ENCODE results near the gene ZNF521. TPM values are rescaled to one million over a fixed set of nuclear protein-coding genes. Genes with fewer than 3 reads are reported as not detected.
"Not testable (repeated sequence)": the region's sequence is repeated elsewhere in the genome, so short reads cannot be mapped to it uniquely, and the experiment has no call there.

The ZNF521 gene
- total RNA-seq, 1 donor from 2014 or later: 8.4 TPM

DNA sequence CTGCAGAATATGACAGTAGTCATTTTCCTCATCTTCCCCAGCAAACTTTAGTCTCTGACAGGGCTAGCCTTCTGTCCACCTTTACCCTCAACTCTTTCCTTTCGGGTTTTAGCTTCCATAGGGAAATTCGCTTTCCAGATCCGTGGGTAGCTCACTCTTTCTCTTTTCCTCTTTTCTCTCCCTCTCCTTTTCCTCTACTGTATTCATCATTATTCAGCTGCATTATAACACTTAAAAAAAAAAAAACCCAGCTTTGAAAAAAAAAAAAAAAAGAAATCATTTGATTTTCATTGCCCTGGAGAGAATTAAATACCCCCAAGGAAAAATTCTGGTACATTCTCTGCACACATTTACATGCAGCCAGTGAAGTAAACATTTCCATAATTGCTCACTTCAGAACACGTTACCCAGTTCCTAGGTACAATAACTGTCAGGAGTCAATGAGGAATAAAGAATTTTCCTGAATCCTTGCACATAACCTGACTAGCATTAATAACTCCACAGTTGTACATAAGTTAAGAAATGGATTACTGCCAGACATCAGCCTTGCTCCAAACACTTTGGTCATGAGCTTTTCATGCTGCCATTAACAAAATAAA, 63.5 kb downstream of the ZNF521 start:
- no peak for DNase-seq

DNA sequence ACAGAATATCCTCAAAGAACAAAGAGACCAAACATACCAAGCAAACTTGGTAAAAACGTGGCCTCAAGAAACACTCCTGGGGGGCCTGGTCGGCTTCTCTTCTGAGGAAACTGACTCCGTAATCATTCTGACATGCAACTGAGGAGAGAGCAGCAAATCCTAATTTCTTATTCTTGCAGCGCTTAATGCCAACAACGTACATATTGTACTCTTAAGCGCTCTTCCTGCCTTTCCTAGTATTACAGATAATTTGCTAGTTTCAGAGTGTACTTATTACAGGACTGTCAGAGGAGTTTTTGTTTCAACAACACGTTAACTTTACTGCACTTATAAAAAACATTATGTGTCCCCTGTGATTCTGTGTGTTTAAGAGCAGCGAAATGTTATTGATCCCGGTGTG, 64.9 kb downstream of the ZNF521 start:
- DNase-seq: no peak

DNA sequence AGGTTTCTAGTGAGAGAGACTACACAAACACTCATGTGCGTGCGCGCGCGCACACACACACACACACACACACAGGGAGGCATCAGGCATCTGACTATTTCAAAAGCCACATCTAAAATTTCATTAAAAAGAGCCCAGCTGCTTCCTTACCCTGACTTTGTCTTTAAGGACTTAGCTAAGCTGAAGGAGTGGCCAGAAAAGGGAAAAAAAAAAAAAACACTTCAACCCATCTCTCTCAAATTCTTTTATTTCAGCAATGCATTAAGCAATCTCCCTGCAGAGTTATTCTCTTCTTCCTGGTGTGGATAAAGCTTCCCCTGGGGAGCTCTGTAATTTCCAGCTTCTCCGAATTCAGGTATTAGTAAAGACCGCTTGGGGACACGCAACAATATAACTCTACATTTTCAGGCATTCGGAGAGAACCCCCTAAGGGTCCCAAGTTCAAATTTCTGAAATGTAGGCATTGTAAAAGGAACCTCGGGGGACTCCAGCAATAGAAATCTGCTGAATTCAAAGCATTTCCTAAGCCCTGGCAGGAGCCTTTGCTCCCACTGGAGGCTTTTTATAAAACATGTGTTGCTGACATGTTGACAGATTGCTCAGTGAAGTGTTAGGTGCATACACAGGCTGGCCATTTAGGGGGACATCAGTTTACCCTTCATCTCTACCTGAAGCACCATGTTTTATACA, 67.0 kb downstream of the ZNF521 start:
- no peak for DNase-seq

DNA sequence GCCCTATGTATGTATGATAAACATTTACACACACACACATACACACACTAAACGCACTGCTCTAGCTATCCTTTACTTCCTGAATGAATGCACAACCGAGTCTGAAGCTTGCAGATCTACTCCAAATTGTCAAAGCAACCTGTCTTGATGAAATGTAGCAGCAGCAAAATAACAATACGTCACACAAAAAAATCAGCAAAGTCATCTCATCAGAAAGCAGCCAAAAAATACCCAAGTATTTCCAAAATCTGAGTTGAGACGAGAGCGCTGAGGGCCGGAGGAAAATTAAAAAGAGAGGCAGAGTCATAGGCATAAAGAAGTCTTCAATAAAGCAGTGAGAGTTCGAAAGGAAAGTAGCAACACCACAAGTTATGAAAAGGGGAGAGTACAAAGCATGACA, 67.7 kb downstream of the ZNF521 start:
- no peak for DNase-seq

DNA sequence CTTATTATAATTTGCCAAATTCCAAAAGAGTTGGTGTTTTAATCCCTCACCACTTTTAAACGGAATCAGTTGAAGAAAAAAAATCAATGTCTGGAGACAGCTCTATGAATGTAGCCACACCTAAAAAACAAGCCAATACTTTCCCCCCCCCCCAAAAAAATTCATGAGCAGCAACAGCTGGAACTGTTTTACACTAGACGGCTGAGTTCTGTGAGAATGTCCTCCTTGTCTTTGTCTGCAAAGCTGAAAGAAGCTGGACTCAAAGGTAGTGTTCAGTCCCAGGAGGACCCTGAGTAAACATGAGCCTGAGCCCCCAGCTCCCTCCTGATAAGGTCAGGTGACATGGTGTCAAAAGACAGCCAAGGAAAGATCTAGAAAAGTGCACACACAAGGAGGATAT, 68.2 kb downstream of the ZNF521 start:
- DNase-seq: no peak

DNA sequence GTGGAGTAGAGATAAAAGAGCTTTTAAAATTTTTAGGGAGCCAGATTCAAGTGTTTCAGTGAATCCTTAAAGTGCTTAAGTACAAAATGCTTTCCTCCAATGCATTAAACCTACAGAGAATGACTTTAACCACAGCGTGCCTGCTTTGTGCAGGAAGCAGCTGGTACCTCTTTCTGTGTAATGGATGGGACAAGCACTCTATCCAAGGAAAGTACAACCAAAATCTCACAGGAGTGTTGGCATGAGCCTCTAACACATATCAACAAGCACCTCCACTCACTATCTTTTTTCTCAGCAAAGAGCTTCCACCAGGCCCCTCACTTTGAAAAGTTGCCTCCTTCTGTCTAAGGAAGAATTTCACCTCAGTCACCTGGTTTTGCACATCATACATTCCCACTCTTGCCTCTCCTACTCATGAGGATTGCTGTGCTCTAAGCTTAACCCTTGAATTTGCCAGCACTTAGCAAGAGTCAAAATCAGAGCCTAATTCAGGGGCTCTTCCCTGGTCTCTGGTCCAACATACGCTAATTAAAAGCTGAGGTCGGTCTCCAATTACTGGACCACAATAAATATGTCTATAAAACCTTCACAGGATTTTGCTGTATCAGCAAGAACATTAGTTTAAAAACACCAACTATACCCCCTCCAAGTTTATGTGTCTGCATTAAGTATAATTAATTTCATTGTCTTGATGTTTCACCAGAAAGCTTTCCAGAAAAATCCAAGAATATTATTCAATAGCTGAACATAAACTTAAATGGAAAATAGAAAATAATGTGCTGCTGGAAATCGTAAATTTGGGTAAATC, 68.9 kb downstream of the ZNF521 start:
- no peak for DNase-seq

DNA sequence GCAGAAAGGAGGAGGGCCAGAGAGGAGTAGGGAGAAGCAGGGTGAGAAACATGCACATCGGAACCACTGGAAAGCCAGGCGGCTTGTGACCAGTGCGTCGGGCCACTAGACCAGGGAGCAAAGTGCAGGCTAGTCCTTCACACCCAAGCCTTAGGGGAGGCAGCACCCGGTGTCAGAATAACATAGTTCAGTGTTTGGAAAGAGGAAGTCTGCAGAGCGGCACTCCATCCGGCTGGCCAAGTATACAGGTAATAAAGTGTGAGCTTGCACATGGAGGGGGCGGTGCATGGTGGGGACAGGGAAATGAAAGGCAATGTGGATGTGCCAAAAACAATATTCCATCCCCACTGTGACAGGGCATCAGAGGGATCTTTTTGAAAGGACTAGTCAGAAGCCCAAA, 69.7 kb downstream of the ZNF521 start:
- DNase-seq: no peak

DNA sequence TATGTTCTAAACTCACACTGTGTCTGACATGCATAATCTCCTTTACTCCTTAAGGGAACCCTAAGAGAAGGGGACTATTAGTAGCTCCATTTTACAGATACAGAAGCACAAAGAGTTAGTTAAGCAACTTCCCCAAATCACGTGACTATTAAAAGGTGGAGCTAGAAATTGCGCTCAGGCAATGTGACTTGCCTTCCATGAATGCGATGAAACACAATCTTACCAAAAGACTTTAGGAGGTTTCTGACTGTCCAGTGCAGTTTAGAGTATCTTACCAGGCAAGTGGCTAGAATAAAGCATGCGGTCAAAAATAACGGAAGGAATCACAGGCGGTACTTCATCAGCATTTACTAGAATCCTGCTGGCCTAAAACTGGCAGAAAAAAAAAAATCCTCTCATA, 70.4 kb downstream of the ZNF521 start:
- no peak for DNase-seq

DNA sequence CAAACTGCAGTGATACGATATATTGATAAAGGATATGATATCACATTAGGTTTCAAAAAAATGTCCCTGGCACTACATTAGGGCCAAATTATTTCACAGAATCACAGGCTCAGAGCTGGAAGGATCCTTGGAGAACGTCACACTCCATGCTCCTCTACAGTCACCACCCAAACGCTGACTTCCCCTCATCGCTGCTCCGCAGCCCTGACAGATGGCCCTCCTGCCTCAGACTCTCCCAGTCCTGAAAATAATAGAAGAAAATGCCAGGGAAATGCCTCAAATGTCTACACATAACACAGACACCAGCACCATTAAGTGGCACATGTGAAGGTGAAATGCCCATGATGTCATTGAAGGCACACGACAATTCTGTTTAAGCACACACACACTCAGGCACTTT, 72.0 kb downstream of the ZNF521 start:
- DNase-seq: no peak

DNA sequence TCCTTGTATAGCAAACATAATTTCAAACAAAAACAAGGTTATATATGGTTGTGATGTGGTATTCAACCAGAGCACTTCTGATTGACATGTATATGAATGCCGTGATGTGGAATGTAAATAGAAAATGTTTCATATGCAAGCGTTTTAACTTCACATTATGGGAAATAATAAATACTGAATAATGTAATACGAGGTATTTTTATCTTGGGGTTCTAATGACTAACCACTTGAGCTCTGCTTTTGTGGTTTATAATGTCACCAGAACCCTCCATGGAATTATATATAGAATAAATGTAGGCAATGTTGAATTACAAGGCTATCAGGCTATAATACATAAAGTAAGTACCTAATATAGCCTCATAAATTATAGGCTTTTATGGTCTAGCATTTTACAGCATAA, 72.4 kb downstream of the ZNF521 start:
- no peak for DNase-seq

DNA sequence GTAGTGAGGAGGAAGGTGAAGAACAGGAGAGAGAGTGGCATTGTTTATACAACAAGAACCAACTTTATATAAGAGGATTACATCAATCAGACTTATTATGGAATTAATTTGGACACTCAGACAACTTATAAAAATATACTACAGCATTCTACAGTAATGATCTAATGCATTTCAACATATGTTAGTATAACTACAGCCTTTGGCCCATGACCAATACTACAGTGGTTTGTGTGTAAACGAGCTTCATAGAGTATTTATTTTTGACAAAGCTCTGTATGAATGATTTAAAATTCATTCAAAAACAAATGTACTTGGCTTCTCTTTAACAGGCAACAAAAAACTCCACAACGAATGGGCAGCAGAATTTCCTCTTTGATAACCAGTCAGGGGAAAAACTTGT, 72.8 kb downstream of the ZNF521 start:
- no peak for DNase-seq

DNA sequence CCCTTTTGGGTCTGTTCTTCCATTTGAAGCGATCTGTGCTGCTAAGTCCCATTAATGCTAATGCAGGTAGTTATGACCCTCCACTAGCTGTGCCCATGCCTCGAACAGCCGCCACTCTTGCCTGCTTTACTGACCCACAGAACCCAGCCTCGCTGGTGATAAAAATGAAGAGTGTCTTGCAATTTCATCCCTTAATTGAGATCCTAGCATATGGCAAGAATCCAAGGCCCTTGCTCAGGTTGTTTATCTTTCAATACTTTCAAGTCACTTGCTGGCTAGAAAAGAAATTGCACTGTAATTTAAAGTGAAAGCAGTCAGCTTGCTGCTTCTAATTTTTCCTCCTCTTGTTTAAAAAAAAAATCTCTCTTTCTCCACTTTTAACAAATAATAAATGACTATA, 73.6 kb downstream of the ZNF521 start:
- no peak for DNase-seq

DNA sequence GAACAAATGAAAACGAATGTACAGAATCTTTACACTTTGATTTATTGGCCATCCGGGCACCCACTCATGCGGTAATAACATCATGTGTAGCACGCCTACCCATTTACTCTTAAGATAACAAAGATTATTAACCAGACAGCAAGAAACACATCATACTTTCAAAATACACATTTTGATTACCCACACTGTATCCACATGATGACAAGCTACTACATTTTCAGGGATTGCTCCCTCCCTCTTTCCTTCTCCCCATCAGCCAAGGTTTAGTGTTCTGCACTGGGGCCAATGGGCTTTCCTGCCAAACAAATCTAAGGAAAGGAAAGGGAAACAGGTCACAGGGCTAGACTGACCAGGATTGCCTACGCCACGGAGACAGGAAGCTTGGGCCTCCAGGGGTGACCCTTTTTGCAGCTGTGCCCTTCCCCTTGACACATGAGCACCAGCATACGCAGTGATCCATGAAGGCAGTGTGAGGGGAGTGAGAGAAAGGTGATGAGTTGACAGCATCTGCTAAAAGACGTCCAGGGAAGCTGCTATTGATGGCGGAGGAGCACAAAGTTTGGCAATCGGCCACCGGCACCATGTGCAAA, 76.5 kb downstream of the ZNF521 start:
- no peak for DNase-seq

DNA sequence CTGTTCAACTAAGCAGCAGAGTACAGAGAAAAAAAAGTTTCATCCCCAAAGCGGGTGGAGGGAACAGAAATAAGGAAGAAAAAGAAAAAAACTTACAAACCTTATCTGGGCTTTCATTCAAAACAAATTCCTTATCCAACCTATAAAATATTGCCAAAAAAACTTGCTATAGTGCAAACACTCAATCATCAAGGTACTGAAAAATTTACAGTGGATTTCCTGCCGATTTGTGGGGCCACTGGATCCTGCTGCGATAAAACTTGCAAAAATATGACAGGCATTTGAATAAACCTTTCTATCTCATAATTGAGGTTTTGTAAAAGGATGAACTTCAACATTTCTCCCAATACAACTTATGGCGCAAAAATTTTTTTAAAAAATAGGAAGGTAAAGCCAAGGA, 77.0 kb downstream of the ZNF521 start:
- no peak for DNase-seq

DNA sequence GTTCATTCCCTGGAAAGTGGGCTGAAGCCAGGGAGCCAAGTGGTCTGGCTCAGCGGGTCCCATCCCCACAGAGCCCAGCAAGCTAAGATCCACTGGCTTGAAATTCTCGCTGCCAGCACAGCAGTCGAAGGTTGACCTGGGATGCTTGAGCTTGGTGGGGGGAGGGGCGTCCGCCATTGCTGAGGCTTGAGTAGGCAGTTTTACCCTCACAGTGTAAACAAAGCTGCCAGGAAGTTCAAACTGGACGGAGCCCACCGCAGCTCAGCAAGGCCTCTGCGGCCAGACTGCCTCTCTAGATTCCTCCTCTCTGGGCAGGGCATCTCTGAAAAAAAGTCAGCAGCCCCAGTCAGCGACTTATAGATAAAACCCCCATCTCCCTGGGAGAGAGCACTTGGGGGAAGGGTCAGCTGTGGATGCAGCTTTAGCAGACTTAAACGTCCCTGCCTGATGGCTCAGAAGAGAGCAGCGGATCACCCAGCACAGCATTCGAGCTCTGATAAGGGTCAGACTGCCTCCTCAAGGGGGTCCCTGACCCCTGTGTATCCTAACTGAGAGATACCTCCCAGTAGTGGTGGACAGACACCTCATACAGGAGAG, 84.9 kb downstream of the ZNF521 start:
- not testable (repeated sequence) for DNase-seq

DNA sequence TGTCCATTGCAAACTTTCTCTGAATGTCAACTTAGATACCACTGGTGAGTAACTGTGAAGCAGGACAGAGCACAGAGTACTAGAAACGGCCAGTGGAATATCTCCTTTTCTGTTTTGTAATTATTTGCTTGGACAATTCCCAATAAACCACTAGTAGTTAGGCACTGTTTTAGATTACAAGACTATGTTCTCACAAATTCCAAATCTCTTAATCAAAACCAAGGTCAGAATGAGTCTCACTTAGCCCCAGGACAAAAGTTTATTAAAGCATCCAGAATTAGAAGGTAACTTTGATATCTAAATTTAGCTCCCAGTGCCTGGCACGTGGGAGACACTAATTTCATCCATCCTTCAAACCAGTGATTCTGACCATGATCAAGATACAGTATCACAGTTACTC, 89.0 kb downstream of the ZNF521 start:
- DNase-seq: no peak

DNA sequence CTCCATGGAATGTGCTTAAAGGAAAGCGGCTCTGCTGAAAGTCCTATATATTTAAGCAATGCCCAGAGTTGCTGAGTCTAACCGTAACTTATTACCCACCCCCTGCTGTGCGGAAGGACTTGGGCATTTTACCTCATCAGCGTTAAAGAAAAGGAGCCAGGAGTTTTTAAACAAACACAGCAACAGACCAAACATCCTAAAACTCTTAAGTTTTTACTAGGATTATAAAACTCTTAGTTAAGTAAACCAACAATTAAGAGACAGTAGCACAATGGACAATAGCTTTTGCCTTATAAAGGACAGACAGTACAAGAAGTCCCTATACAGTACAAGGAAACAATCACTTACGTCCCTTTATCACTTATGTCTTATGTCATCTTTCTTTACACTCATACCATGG, 90.2 kb downstream of the ZNF521 start:
- no peak for DNase-seq

DNA sequence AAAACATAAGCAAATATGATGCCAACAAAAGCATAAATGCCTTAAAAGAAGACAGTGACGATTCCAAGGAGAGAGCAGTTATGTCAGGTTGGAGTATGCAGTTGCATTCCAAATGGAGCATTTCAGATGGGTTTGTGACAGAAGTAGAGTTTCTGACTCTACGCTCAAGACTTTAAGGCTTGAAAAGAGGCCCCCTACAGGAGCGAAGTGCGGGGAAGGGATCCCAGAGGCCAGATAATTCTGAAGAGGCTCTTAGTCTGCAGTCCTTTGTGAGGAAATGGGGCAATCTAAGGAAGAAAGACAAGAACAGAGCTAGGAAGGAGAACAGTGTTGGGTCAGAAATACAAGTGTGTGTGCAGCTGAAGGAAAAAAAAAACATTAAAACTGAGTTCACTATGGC, 95.5 kb downstream of the ZNF521 start:
- DNase-seq: no peak

DNA sequence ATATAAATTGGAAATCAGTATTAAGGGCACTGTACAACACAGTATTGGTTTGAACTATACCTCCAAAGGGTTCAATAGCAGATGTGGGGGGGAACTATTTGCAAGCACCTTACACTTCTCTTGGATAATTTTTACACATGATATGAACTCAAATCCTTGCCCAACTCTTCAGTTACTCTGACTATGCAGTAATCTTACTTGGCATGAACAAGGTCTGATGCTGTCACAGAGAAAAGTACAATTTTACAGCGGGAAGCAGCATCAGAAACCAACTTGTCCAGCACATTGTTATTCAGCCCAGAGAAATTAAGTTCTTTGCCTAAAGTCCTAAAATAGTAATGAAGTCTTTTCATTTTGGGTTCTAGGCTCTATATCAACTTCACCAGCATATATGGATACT, 98.2 kb downstream of the ZNF521 start:
- DNase-seq: no peak

DNA sequence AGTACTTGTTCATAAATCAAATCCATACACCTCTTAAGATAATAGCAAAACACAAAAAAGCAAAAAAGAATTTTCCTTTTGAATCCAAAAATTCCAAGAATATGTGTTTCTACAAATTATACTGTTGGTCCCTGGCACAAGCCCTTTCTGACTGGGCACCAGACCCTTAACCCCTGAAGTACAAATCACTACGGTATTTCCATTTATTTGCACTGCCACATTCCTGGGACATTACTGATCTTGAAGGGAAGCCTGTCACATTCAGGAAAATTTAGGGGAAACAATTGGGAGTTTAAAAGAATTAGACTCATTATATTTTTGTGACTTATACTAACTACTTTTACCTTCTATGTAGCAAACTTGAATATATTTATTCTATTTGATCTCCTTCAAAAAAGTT, 98.8 kb downstream of the ZNF521 start:
- DNase-seq: no peak

DNA sequence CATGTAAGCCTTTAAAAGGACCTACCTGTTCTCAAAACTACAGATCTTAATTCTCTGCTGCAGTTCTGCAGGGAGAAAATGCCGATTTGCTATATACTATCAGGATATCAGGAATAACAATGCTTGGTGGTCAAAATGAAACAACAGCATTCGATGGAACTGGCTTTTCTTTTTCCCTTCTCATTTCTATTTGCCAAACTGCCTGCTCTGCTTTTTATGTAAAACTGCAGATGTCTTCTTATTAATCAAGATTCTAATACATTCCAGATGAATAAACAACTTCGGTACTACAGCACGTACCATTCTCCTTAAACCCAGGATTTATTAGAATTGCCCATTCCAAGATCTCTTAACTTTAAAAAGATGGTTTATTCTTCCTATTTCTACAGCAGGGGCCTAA, 100.9 kb downstream of the ZNF521 start:
- no peak for DNase-seq

DNA sequence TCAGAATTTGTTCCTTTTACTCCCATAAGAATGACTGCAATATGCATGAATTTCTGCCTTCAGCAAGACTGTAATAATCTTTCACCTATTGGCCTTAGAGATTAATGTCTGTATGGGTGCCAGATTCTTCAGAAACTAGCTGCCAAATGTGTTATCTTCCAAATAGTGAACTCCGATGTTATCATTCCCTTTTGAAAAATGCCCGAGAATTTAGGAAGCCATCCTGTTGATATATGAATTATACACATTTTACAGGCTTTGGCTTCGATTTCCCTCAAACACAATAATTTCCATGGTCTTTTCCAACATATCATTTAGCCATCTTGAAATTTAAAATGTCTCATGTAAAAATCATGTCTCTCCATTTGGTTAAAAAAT, 101.5 kb downstream of the ZNF521 start:
- DNase-seq: no peak

DNA sequence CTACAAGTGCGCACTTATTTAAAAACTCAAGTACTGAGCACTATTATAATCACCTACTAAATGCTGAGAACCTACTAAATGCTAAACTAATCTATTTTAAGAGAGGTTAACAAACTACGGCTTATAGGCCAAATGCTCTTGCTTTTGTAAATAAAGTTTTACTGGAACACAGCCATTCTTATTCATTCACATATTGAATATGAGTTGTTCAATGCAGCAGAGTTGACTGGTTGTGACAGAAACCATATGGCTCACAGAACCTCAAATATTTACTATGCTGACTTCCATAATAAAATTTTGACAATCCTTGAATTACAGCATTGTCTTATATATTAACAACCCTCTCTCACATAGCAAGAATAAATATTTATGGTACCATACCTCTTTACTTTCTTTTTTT, 103.2 kb downstream of the ZNF521 start:
- DNase-seq: no peak

Measured in occipital lobe (tissue), 2 donors.